ENCODE results near the gene RBPMS2. TPM values are rescaled to one million over a fixed set of nuclear protein-coding genes. Genes with fewer than 3 reads are reported as not detected.
"Not testable (repeated sequence)": the region's sequence is repeated elsewhere in the genome, so short reads cannot be mapped to it uniquely, and the experiment has no call there.

The RBPMS2 gene
- polyA plus RNA-seq (2012; ENCODE audit: low read depth, missing spikeins): 0.21 TPM

DNA sequence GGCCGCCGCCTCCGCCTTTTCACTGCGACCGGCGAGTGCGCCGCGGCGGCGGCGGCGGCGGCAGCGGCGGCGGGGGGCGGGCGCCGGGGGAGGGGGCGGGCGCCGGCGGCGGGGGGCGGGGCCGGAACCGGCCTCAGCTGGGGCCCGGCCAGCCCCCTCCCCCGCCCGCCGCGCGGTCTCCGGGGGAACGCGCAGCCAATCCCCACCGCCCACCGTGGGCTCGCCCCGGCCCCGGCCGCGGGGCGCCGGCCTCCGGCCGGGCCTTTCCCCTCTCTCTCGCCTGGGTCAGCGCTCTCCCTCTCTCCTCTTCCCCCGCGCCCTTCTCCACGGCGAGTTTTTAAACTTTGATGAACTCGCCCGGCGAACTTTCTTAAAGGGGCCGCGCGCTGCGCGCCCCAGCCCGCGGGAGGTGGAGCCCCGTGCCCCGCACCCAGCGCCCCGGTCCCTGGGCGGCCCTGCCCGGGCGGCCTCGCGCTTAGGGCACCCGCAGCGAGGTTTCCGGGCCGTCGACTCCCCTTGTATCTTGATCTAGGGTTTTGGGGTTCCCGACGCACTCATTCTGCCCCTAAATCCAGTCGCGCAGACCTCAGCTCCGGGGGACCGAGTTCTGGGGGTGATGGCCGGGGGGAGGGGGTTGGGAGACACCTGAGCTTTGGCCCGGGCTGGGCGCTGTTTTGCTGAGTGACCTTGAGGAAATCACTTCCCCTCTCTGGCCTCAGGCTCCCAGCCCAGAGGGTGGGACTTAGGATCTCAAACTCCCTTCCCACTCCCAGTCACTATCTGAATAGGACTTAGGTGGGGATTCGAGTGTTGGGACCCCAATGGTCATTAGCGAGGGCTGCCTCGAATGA, at the start of gene RBPMS2:
Gene RBPMS2, minus strand, starts transcription at position 39 of the 851 bp plus-strand sequence. CDS start 270 bp downstream, outside the sequence.
- no peak for TF ChIP-seq TAF1 (IDR thresholded peaks at IDR 0.05; ENCODE audit: low read depth, low read length)
- no peak for TF ChIP-seq POLR2A (IDR thresholded peaks at IDR 0.05; ENCODE audit: low read depth, low read length)
- no peak for TF ChIP-seq PAX5 (IDR thresholded peaks at IDR 0.05; ENCODE audit: insufficient read depth, low read length, severe bottlenecking)
- no peak for FAIRE-seq
- peak; percentile 39 for DNase-seq (ENCODE audit: insufficient read length, low spot score)

DNA sequence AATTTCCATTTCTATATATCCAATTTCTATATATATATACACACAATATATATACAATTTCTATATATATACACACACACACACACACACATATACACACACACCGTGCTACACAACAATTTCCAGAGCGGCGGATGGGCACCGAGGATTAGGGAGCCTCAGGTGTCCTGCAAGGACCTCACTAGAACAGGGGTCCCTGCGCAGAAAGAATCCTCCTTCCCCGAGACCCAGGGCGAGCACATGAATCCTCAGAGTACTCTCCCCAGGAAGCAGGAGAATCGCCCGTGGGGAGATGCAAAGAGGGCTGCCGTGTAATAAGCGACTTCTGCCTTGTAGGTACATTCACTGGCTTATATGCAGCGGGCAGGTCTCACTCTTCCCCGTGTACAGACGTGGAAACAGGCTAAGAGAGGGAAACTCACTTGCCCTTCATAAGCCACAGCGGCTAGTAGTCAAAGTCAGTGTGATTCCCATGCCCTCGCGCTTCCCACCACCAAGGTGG, 49.6 kb upstream of the RBPMS2 start:
- DNase-seq (ENCODE audit: insufficient read length, low spot score): no peak
- FAIRE-seq: peak; percentile 16
- TF ChIP-seq SPI1 (IDR thresholded peaks at IDR 0.05; ENCODE audit: low read depth, low read length): no peak
- TF ChIP-seq TAF1 (IDR thresholded peaks at IDR 0.05; ENCODE audit: low read depth, low read length): no peak
- no peak for TF ChIP-seq POU2F2 (IDR thresholded peaks at IDR 0.05; ENCODE audit: low read depth, low read length)

DNA sequence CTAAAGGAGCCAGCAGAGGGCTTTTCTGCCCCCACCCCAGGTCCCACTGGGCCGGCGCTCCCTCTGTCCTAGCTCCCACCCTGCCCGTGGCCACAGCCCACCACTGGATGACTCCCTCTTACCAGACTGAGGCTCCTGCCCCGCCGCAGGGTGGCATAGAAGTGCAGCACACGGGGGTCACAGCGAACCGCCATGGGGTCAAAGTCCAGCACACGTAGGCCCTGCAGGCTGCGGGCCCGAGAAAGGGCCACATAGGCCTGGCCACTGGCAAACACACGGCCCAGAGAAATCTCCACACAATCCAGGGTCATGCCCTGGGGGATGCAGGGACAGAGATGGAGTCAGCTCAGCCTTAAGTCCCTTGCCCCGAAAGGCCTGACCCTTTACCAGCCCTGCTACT, 41.1 kb upstream of the RBPMS2 start:
- FAIRE-seq: no peak
- TF ChIP-seq SPI1 (IDR thresholded peaks at IDR 0.05; ENCODE audit: low read depth, low read length) (no peak), PAX5 (IDR thresholded peaks at IDR 0.05; ENCODE audit: insufficient read depth, low read length, severe bottlenecking) (no peak), POU2F2 (IDR thresholded peaks at IDR 0.05; ENCODE audit: low read depth, low read length) (no peak), POLR2A (IDR thresholded peaks at IDR 0.05; ENCODE audit: low read depth, low read length) (no peak), TAF1 (IDR thresholded peaks at IDR 0.05; ENCODE audit: low read depth, low read length) (no peak), POLR2AphosphoS5 (IDR thresholded peaks at IDR 0.05; ENCODE audit: low read depth, low read length) (no peak)

GRCh38 chr15:64814965-64815364, 39.6 kb upstream of the RBPMS2 start:
- DNase-seq (ENCODE audit: insufficient read length, low spot score); FAIRE-seq: not testable (repeated sequence)

More for the DNA sequence above, 41.1 kb upstream of the RBPMS2 start:
- no peak for DNase-seq (ENCODE audit: insufficient read length, low spot score)

GRCh38 chr15:64814283-64814682, 38.9 kb upstream of the RBPMS2 start:
- not testable (repeated sequence) for DNase-seq (ENCODE audit: insufficient read length, low spot score); FAIRE-seq

GRCh38 chr15:64813075-64813474, 37.7 kb upstream of the RBPMS2 start:
- no peak for TF ChIP-seq POLR2A (IDR thresholded peaks at IDR 0.05; ENCODE audit: low read depth, low read length)
- no peak for TF ChIP-seq POU2F2 (IDR thresholded peaks at IDR 0.05; ENCODE audit: low read depth, low read length)
- no peak for TF ChIP-seq SPI1 (IDR thresholded peaks at IDR 0.05; ENCODE audit: low read depth, low read length)
- no peak for TF ChIP-seq PAX5 (IDR thresholded peaks at IDR 0.05; ENCODE audit: insufficient read depth, low read length, severe bottlenecking)
- no peak for TF ChIP-seq TAF1 (IDR thresholded peaks at IDR 0.05; ENCODE audit: low read depth, low read length)
- no peak for TF ChIP-seq POLR2AphosphoS5 (IDR thresholded peaks at IDR 0.05; ENCODE audit: low read depth, low read length)
- peak; percentile 82 for FAIRE-seq
- peak; percentile 35 for DNase-seq (ENCODE audit: insufficient read length, low spot score)

DNA sequence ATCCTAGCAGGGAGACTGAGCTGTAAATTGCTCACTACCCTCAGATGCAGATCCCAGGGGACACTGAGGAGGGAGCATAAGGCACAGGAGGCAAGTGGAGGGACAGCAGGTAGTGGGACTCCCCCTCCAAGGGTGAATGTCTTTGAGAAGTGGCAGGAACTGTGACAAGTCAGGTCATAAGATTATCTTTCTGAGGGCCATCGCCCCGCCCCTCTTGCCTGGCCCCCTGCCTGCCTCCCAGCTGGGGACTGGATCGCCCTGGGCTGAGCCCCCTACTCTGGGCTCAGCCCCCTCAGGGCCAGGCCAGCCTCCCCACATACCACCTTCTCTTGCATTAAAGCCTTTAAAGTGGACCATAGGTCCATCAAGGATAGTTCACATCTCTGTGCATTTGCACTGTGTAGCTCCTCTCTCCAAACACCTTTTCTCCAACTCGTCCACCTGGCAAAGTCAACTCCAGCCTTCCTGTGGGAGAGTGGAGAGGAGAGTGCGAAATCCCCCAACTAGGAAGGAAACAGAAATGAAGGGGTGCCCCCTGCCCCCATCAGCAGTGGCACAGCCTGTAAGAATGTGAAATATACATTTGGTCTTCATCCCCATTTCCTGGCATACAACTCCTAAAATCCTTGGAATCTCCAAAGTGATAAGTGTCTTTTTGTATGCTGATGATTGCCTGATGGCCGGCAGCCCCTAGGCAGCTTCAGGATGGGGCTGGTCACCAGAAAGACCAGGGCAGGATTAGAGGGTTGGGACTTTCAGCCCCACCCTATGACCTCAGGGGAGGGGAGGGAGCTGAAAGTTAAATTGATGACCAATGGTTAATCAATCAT, 35.3 kb upstream of the RBPMS2 start:
- no peak for DNase-seq (ENCODE audit: insufficient read length, low spot score)
- peak; percentile 16 for FAIRE-seq
- TF ChIP-seq TAF1 (IDR thresholded peaks at IDR 0.05; ENCODE audit: low read depth, low read length) (no peak), SPI1 (IDR thresholded peaks at IDR 0.05; ENCODE audit: low read depth, low read length) (no peak), PAX5 (IDR thresholded peaks at IDR 0.05; ENCODE audit: insufficient read depth, low read length, severe bottlenecking) (no peak), POU2F2 (IDR thresholded peaks at IDR 0.05; ENCODE audit: low read depth, low read length) (no peak), POLR2AphosphoS5 (IDR thresholded peaks at IDR 0.05; ENCODE audit: low read depth, low read length) (no peak), POLR2A (IDR thresholded peaks at IDR 0.05; ENCODE audit: low read depth, low read length) (no peak)

- DNase-seq (ENCODE audit: insufficient read length, low spot score) (peak; percentile 72), FAIRE-seq (peak; percentile 80)
- no peak for TF ChIP-seq POU2F2 (IDR thresholded peaks at IDR 0.05; ENCODE audit: low read depth, low read length)
- no peak for TF ChIP-seq POLR2A (IDR thresholded peaks at IDR 0.05; ENCODE audit: low read depth, low read length)
- TF ChIP-seq TAF1 (IDR thresholded peaks at IDR 0.05; ENCODE audit: low read depth, low read length): no peak
- TF ChIP-seq SPI1 (IDR thresholded peaks at IDR 0.05; ENCODE audit: low read depth, low read length): no peak
- no peak for TF ChIP-seq PAX5 (IDR thresholded peaks at IDR 0.05; ENCODE audit: insufficient read depth, low read length, severe bottlenecking)
- TF ChIP-seq POLR2AphosphoS5 (IDR thresholded peaks at IDR 0.05; ENCODE audit: low read depth, low read length): no peak
Measured at GRCh38 chr15:64809649-64810496, 34.5 kb upstream of the RBPMS2 start.

DNA sequence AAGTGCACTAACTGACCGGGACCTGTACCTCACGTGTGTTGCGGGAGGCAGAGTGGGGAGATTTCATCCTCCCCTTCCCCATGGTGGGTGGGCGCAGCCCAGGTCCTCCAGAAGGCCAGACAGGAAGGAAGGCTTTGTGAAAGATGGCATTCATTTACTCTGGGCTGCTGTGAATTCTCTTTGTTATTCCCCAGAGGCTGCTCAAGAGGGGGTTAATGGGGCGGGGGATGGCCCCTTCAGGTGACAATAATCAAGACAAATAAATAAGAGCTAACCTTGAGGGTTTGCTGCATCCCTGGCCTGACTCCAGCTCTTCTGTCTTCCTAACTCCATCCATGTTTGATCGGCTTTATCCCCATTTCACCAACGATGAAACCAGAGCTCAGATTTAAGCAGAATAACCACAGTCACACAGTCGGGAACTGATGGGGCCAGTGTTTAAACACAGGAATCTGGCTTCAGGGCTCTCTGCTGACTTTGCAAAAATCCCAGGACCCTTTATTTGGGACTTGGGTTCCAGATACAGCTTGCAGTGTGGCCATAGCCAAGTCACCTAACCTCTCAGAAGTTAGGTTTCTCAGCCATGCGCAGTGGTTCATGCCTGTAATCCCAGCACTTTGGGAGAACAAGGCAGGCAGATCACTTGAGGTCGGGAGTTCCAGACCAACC, 33.5 kb upstream of the RBPMS2 start:
- FAIRE-seq: no peak
- no peak for DNase-seq (ENCODE audit: insufficient read length, low spot score)
- TF ChIP-seq PAX5 (IDR thresholded peaks at IDR 0.05; ENCODE audit: insufficient read depth, low read length, severe bottlenecking): no peak
- TF ChIP-seq POLR2A (IDR thresholded peaks at IDR 0.05; ENCODE audit: low read depth, low read length): no peak
- TF ChIP-seq POLR2AphosphoS5 (IDR thresholded peaks at IDR 0.05; ENCODE audit: low read depth, low read length): no peak
- TF ChIP-seq SPI1 (IDR thresholded peaks at IDR 0.05; ENCODE audit: low read depth, low read length): no peak
- TF ChIP-seq POU2F2 (IDR thresholded peaks at IDR 0.05; ENCODE audit: low read depth, low read length): no peak
- TF ChIP-seq TAF1 (IDR thresholded peaks at IDR 0.05; ENCODE audit: low read depth, low read length): no peak
